Heart left ventricle (tissue), 16 donors: Measurements from ENCODE around the gene NANP. TPM values are rescaled to one million over a fixed set of nuclear protein-coding genes. Genes with fewer than 3 reads are reported as not detected.
A peak's percentile ranks its signal among the peaks of the same experiment; 100 is the strongest.

Experiments used
- ATAC-seq, 4 donors: fragments of 200-7000 bp; cut with Tn5 transposase; one replicate each; pipeline ENCODE4 v1.9.1; 2020 to 2022; ENCODE audit warnings: moderate library complexity in 4 of 4, mild to moderate bottlenecking in 3 of 4, moderate number of reproducible peaks in 1 of 4
- DNase-seq, 5 donors: peaks; one replicate each; pipeline ENCODE4 v3.0.0-alpha.2; 2020
- H3K27ac ChIP-seq, 12 donors: fragments of 200-600 bp; sonication (generic) in 4 of 12; one replicate each; pipeline versions ENCODE4 v1.5.0 to v1.8.0; 2016 to 2022; ENCODE audit warnings: mild to moderate bottlenecking in 2 of 12
- H3K27me3 ChIP-seq, 9 donors: fragments of 200-600 bp; sonication (generic) in 2 of 9; one replicate each; pipeline versions ENCODE4 v1.5.1 to v1.8.0; 2016 to 2022; ENCODE audit warnings: mild to moderate bottlenecking in 3 of 9
- H3K36me3 ChIP-seq, 9 donors: fragments of 200-600 bp; sonication (generic) in 2 of 9; one replicate each; pipeline versions ENCODE4 v1.5.0 to v1.8.0; 2018 to 2022; ENCODE audit warnings: mild to moderate bottlenecking in 2 of 9
- H3K4me1 ChIP-seq, 12 donors: fragments of 200-600 bp; sonication (generic) in 4 of 12; one replicate each; pipeline versions ENCODE4 v1.5.0 to v1.8.0; 2016 to 2022; ENCODE audit warnings: mild to moderate bottlenecking in 3 of 12
- H3K4me3 ChIP-seq, 12 donors: fragments of 200-600 bp; sonication (generic) in 4 of 12; one replicate each; pipeline versions ENCODE4 v1.5.0 to v1.8.0; 2017 to 2022; ENCODE audit warnings: mild to moderate bottlenecking in 9 of 12, moderate library complexity in 4 of 12
- H3K9me3 ChIP-seq, 12 donors: fragments of 200-600 bp; sonication (generic) in 4 of 12; one replicate each; pipeline versions ENCODE4 v1.5.0 to v1.8.0; 2016 to 2022; ENCODE audit warnings: mild to moderate bottlenecking in 1 of 12
- POLR2A ChIP-seq, 2 donors: fragments of 450-650 bp; IDR thresholded peaks; one replicate each; pipeline ENCODE4 v1.6.1; 2017; ENCODE audit warnings: antibody characterized with exemption in 2 of 2, mild to moderate bottlenecking in 2 of 2, moderate library complexity in 2 of 2
- WGBS, 4 donors: extraction: QIAGEN DNeasy Blood & Tissue Kit in 2 of 4; methylation state at CpG; one replicate each; pipeline versions ENCODE4 v1.1.5 to v1.1.7; 2013 to 2018; 5-methylcytosine and 5-hydroxymethylcytosine counted together
- intact Hi-C, 10 donors: fragments of 100-400 bp; cut with DNase I; formaldehyde crosslinking; loops; one replicate each; pipeline versions ENCODE4 v1.11.1 to v1.14.2; 2022
- polyA plus RNA-seq, 2 donors: library from polyadenylated mRNA; stranded (reverse); fragments of 200-250 nt; gene quantifications; one replicate each; pipeline ENCODE4 v1.2.3, GENCODE V29; 2013
- total RNA-seq, 9 donors: library from RNA; depleted of rRNA in 2 of 9; stranded (reverse); fragments of >200 nt in 2 of 9; fragmentation: NEBNext Ultra II Directional in 3 of 9; extraction: Animal tissue kit (Norgen Biotek cat#: 25700) in 3 of 9; gene quantifications; one replicate each; pipeline versions ENCODE4 v1.1.0 to v1.2.4, GENCODE V29; 2016 to 2023
- TF ChIP-seq, protein P1 (sequence below), 12 donors: fragments of 200-600 bp; sonication (generic) in 4 of 12; IDR thresholded peaks; one replicate each; pipeline versions ENCODE4 v1.5.0 to v1.8.0; 2018 to 2022; ENCODE audit warnings: antibody characterized with exemption in 12 of 12, mild to moderate bottlenecking in 5 of 12
- donor health status: ischemic (EF 13 %, LVEDD 7.1; RV severe dilation, severe dysfunction).
- donor health status: healthy with polysubstance abuse.
- donor health status: DM: no; HTN: yes; CAD: no.
- donor health status: DM: no; HTN: no; CAD: no.
- donor health status: ischemic (EF 25% LVEDD 6.9; RV normal size, moderate dysfunction).
- donor health status: ischemic (EF 25% LVEDD 5.7; RV mildly dilated, moderate dysfunction).
- donor health status: healthy.
- donor health status: DM: yes; HTN: yes; CAD: no.
- donor health status: ischemic (EF 35%, LVEDD 5.7; RV mildly dilated, moderate dysfunction).
- donor health status: nonischemic (EF 11% LVEDD 7.7; RV severe dilation, severe dysfunction).
- donor health status: DM: yes; HTN: yes; CAD: no.
- donor health status: PGD.
- donor health status: ischemic (EF 29% LVEDD 5.4; RV normal size, mild dysfunction).
- donor health status: nonischemic (EF 23%, LVEDD 6.1; RV moderate dilation, normal function).

Gene NANP
- total and polyA plus RNA-seq, 11 donors: 1.8 to 5.2 (median 3.1) TPM

- no peak for TF ChIP-seq POLR2A (IDR thresholded peaks at IDR 0.05)
- TF ChIP-seq, protein P1, sequence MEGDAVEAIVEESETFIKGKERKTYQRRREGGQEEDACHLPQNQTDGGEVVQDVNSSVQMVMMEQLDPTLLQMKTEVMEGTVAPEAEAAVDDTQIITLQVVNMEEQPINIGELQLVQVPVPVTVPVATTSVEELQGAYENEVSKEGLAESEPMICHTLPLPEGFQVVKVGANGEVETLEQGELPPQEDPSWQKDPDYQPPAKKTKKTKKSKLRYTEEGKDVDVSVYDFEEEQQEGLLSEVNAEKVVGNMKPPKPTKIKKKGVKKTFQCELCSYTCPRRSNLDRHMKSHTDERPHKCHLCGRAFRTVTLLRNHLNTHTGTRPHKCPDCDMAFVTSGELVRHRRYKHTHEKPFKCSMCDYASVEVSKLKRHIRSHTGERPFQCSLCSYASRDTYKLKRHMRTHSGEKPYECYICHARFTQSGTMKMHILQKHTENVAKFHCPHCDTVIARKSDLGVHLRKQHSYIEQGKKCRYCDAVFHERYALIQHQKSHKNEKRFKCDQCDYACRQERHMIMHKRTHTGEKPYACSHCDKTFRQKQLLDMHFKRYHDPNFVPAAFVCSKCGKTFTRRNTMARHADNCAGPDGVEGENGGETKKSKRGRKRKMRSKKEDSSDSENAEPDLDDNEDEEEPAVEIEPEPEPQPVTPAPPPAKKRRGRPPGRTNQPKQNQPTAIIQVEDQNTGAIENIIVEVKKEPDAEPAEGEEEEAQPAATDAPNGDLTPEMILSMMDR (IDR thresholded peaks at IDR 0.05): no peak
- WGBS, 4 donors: 35 to 39% (median 36%) methylated on average over 17 of the region's 17 CpGs
- intact Hi-C loops: loop anchor here in 7 of 10 donors (2.0 to 10.0 kb wide), 7 partner anchors 72 to 245 kb away; partner anchors contain the start of genes ZNF337 (in 5 of the 7) and ABHD12 (in 1 of the 7)
Observed at GRCh38 chr20:25622450-25623224, 1.2 kb downstream of the NANP start.

GRCh38 chr20:25622049-25622448 is 1.8 kb downstream of the NANP start:
- Histone ChIP-seq H3K4me1 (peaks cover 0 to 23% (median 15%) of the 10 kb centered on the region in 12 donors), H3K36me3 (no peaks in the 10 kb centered on the region), H3K27ac (no peak overlapping the region), H3K27me3 (no peaks in the 10 kb centered on the region), H3K4me3 (peak overlapping the region in 1 of 12 donors; percentile 96), H3K9me3 (no peaks in the 10 kb centered on the region)
- DNase-seq (no peak), ATAC-seq (no peak)
- 93 to 97% (median 95%) methylated on average over 6 of the region's 6 CpGs for WGBS, 4 donors
- intact Hi-C loops: loop anchor here in 7 of 10 donors (2.0 to 10.0 kb wide), 7 partner anchors 73 to 245 kb away; partner anchors contain the start of genes ZNF337 (in 5 of the 7) and ABHD12 (in 1 of the 7)
- TF ChIP-seq, protein P1 (IDR thresholded peaks at IDR 0.05): no peak

More at GRCh38 chr20:25622450-25623224, 1.2 kb downstream of the NANP start:
- DNase-seq: no peak
- no peak for ATAC-seq
- Histone ChIP-seq H3K27ac (peak overlapping the region in 11 of 12 donors; percentile 83 to 97 (median 88)), H3K4me1 (peaks cover 0 to 23% (median 15%) of the 10 kb centered on the region in 12 donors), H3K36me3 (no peaks in the 10 kb centered on the region), H3K27me3 (no peaks in the 10 kb centered on the region), H3K9me3 (no peaks in the 10 kb centered on the region), H3K4me3 (peak overlapping the region; percentile 72 to 99 (median 84))

DNA sequence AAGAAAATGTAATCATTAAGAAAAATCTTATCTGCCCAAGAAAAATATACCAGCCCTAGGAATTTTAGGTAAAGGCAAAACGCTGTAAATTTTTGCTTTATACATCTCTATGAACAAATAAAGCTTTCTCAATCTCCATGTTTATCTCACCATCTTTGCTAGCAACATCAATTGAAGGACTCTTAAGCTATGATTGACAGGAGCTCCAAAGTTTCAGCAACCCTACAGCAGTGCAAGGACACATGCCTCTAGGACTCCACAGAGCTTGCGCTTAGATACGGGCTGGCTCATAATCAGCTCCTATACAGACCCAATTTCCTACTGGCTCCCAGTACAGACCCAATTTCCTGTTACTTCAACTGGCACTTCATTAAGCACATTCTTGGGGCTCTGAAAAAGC is 4.3 kb downstream of the NANP start:
- no peak for TF ChIP-seq POLR2A (IDR thresholded peaks at IDR 0.05)
- TF ChIP-seq, protein P1 (IDR thresholded peaks at IDR 0.05): no peak
- WGBS, 4 donors: 92 to 97% (median 94%) methylated on average over 3 of the region's 3 CpGs
- H3K27me3 ChIP-seq: no peaks in the 10 kb centered on the region
- H3K27ac ChIP-seq: no peak overlapping the region
- H3K4me3 ChIP-seq: no peak overlapping the region
- intact Hi-C loops: no loop called here
- peaks cover 0 to 20% (median 8%) of the 10 kb centered on the region in 9 donors for H3K36me3 ChIP-seq
- H3K4me1 ChIP-seq: peaks cover 0 to 19% (median 12%) of the 10 kb centered on the region in 12 donors
- ATAC-seq (no peak), DNase-seq (no peak)
- no peaks in the 10 kb centered on the region for H3K9me3 ChIP-seq

GRCh38 chr20:25608774-25609173 is 15.0 kb downstream of the NANP start:
- peaks cover 0 to 12% (median 0%) of the 10 kb centered on the region in 9 donors for H3K36me3 ChIP-seq
- H3K27ac ChIP-seq: no peak overlapping the region
- H3K4me1 ChIP-seq: no peaks in the 10 kb centered on the region
- no peaks in the 10 kb centered on the region for H3K27me3 ChIP-seq
- ATAC-seq (no peak), DNase-seq (no peak)
- no peak for TF ChIP-seq POLR2A (IDR thresholded peaks at IDR 0.05)
- TF ChIP-seq, protein P1 (IDR thresholded peaks at IDR 0.05): no peak
- no peaks in the 10 kb centered on the region for H3K9me3 ChIP-seq
- no peak overlapping the region for H3K4me3 ChIP-seq
- 74 to 86% (median 81%) methylated on average over 3 of the region's 3 CpGs for WGBS, 4 donors
- intact Hi-C loops: loop anchor here in 1 of 10 donors (10.0 kb wide), 1 partner anchor 74 kb away; no protein-coding TSS in a partner anchor
